NCI-H1930 (cell line): ENCODE results near the gene ISCU.

ENCODE experiments used
- DNase-seq, 2 experiments: peaks; one replicate each; lab custom pipeline; 2025; lab: John Stamatoyannopoulos, UW

The ISCU gene

DNA sequence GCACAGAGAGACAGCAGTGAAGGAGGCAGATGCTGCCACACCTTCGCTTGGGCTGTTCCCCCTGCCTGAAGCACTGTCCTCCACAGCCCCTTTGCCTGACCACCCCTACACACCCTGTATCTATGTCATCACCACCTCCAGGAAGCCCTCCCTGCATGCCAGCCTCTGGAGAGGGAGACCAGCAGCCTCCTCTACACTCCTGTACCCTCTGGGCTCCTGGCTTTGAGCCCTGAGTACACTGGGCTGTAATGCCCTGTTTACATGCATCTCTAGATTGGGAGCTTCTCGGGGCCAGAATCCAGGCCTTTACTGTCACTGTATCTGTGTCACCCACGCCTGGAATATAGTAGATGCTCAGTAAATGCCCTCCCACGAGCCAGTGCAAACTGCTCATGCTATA lies 41.3 kb downstream of the ISCU start:
- no peak for DNase-seq

DNA sequence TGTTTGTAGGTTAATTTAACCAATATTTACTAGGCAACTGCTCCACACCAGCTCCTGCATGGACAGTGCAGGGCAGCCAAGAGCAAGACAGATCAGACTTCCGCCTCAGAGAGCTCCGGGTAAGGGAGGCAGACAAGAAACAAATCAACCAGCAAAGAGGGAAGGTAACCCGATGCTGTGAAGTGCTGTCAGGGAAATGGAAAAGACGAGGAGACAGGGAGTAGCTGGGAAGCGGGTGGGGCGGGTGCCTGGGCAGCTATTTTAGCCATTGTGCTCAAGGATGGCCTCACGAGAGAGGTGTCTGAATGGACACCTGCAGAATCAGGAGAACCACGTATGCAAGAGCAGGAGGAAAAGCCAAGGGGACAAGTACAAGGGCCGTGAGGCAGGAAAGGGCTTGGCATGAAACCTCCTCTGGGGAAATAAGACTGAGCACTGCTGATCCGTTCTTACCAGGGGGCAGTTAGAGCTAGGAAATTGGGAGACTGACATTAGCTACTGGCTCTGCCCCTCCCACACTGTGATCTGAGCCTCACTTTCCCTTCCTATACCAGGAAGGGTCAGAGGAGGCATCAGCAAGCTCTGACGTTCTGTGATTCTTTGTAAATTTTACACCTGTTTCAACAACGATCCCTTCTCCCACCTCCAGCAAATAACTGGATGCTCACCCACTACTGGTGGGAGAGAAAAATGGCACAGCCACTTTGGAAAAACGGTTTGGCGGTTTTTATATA lies 42.0 kb downstream of the ISCU start:
- no peak for DNase-seq

DNA sequence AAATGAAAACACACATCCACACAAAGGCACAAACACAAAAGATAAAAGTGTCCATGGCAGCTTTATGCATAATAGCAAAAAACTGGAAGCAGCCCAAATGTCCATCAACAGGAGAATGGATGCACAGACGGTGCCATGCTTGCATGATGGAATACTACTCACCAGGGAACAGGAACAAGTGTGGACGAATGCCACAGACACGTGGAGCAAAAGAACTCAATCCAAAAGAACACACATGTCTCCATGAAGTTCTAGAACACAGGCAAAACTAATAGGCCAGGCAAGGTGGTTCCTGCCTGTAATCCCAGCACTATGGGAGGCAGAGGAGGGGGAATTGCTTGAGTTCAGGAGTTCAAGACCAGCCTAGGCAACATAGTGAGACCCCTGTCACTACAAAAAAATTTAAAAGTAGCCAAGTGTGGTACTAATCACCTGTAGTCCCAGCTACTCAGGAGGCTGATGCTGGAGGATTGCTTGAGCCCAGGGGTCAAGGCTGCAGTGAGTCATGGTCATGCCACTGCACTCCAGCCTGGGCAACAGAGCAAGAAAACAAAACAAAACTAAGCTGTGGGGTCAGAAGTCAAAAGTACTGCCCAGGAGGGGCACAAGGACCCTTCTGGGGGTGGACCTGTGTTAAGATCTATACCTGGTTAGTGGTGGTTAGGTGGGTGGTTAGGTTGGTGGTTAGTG lies 42.7 kb downstream of the ISCU start:
- no peak for DNase-seq

DNA sequence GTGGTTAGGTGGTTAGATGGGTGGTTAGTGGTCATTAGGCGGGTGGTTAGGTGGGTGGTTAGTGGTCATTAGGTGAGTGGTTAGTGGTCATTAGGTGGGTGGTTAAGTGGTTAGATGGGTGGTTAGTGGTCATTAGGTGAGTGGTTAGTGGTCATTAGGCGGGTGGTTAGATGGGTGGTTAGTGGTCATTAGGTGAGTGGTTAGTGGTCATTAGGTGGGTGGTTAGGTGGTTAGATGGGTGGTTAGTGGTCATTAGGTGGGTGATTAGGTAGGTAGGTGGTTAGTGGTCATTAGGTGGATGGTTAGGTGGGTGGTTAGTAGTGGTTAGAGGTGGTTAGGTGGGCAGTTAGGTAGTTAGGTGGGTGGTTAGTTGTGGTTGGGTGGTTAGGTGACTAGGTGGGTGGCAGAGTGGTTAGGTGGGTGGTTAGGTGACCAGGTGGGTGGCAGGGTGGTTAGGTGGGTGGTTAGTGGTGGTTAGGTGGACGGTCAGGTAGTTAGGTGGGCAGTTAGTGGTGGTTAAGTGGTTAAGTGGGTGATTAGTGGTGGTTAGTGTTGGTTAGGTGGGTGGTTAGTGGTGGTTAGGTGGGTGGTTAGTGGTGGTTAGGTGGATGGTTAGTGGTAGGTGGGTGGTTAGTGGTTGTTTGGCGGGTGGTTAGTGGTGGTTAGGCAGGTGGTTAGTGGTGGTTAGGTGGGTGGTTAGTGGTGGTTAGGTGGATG lies 43.5 kb downstream of the ISCU start:
- DNase-seq: no peak

GRCh38 chr12:108606492-108606891 lies 44.1 kb downstream of the ISCU start:
- DNase-seq: no peak

DNA sequence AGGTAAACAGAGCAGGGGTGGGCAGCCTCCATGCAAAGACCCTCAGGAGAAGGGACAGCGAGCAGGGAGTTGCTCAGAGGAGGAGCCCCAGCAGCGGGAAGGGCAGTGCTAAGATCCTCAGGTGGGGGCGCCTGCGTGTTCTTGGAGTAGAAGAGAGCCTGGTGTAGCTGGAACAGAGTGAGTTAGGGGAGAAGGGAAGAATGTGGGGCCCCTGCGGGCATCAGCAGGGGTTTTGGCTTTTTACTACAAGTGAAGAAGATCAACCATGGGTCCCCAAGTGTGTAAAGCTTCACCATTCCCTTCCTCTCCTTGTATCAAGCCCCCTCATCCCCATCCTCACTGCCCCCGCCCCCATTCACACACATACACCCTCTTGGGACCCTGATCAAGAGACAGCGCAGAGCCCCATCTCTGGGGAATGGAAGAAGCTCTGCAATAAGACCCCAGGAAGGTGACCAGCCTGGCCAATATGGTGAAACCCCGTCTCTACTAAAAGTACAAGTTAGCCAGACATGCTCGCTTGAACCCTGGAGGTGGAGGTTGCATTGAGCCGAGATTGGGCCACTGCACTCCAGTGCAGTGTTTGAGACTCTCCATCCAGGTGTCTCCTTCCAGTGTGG lies 45.7 kb downstream of the ISCU start:
- no peak for DNase-seq

- no peak for DNase-seq
Observed at GRCh38 chr12:108608616-108609015, 46.2 kb downstream of the ISCU start.

DNA sequence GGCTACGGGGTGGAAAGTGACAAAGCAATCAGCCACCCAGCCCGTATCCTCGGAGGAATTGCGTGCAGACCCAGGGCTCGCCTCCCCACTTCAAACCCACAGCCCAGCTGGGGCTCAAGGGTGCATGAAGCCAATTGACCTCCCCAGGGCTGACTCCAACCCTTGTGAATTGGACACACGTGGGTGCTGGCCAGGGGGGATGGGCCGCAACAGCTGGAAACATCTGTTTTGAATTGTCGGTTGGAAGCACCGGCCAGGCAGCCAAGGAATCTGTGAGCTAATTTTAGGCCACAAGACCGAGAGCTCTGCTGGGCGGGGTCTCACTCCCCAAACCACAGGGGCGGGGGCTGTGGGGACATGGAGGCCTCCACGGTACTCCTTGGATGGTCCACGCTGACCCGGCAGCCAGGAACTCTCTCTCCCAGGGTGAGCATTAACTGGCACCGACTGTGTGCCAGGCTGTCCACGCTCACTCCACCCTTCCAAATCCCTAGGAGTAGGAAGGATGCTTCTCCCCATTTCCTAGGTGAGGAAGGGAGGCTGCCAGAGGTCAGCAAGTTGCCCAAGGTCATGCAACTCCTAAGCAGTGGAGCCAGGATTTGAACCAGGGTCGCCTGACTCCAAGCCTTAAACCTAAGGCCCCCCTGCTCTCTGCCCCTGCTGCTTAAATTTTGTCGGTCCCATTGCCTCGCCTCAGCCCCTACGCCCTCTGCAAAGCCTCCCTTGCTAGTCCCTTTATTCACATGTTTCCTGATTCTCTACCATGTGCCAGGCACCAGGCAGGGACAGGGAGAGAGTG lies 47.3 kb downstream of the ISCU start:
- no peak for DNase-seq

- DNase-seq: no peak
Observed at GRCh38 chr12:108610336-108610815, 48.0 kb downstream of the ISCU start.

DNA sequence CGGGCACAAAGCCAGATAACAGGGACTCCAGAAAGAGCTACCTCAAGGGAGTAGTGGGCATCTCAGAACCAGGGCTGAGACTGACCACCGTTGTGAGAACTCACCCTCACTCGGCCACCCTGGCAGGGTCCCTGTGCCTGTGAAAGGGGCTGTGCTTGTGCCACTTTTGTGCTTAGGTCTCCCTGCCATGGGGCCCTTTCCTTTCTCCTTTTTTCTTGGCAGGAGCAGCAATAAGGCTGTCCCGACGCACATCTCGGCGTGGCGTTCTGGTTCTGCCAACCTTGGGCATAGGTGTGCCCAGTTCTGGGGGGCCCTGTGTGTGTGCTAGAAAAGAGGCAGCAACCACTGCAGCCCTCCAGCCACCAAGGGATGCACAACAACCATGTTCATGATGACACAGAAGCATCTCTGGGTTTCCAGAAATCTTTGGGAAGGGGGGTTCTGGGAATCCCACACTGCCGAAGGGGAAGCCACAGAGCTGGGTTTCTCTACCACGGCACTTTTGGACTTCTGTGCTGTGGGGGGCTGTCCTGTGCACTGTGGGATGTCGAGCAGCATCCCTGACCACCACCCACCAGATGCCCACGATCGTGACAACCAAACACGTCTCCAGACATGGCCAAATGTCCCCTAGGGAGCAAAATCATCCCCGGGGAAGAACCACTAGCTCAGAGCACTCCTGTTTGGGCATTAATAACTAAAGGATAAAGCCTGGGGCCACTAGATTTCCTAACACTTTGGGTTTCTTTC lies 48.6 kb downstream of the ISCU start:
- no peak for DNase-seq

GRCh38 chr12:108611884-108612415 lies 49.6 kb downstream of the ISCU start:
- no peak for DNase-seq

DNA sequence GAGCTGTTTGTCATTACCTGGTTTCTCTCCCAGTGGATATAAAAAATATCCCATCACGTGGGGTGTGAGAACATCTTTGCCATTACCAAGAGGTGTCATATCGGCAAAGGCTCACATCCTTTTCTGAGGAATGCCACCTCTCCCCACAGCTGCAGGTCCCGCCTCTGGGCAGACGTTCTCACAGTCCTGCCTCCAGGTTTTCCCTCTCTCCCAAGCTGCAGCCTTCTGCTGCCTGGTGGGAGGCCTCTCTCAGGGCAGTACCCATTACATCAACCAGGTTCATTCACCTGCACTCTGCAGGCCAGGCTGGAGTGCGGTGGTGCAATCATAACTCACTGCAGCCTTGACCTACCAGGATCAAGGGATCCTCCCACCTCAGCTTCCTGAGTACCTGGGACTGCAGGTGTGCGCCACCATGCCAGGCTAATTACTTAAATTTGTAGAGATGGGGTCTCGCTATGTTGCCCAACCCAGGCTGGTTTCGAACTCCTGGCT lies 50.4 kb downstream of the ISCU start:
- DNase-seq: no peak

- DNase-seq: no peak
Observed at GRCh38 chr12:108613548-108613947, 51.2 kb downstream of the ISCU start.

GRCh38 chr12:108614041-108614440 lies 51.6 kb downstream of the ISCU start:
- DNase-seq: no peak

- no peak for DNase-seq
Observed at GRCh38 chr12:108614639-108615038, 52.2 kb downstream of the ISCU start.

GRCh38 chr12:108615918-108616317 lies 53.5 kb downstream of the ISCU start:
- no peak for DNase-seq

DNA sequence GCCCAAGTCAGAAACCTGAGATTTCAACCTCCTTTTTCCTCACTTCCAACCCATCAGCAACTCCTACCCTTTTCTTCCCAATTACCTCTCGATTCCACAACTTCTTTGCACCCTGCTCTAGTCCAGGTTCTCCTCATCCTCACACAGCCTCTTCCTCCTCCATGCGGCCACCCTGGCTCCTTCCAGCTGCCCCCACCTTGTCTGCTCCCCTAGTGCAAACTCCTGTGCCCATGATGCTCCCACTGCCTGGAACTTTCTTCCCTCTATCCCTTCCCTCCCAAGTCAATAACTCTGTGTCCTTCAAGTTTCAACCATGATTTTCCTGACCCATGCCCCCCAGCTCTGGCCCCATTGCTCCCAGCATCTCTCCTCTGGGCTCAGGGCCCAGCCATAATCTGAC lies 54.0 kb downstream of the ISCU start:
- no peak for DNase-seq

- no peak for DNase-seq
Observed at GRCh38 chr12:108616941-108617858, 54.8 kb downstream of the ISCU start.
